ENCODE results near the gene GPRIN2. TPM values are rescaled to one million over a fixed set of nuclear protein-coding genes. Genes with fewer than 3 reads are reported as not detected.

GPRIN2 gene
- total RNA-seq, 2 experiments from 2014 or later, result not detected

GRCh38 chr10:46546591-46547540, 9.6 kb downstream of the GPRIN2 start:
- Mint-ChIP-seq H3K27ac (no peak overlapping the region), H3K27me3 (peaks cover 20% of the 10 kb centered on the region), H3K4me3 (no peak overlapping the region), H3K36me3 (no peaks in the 10 kb centered on the region), H3K4me1 (no peaks in the 10 kb centered on the region), H3K9me3 (no peaks in the 10 kb centered on the region)
- DNase-seq, result no peak

GRCh38 chr10:46545861-46546590, 10.4 kb downstream of the GPRIN2 start:
- Mint-ChIP-seq H3K4me1 (no peaks in the 10 kb centered on the region), H3K27me3 (peaks cover 21% of the 10 kb centered on the region), H3K9me3 (no peaks in the 10 kb centered on the region), H3K27ac (no peak overlapping the region), H3K36me3 (no peaks in the 10 kb centered on the region), H3K4me3 (no peak overlapping the region)
- DNase-seq, result no peak

GRCh38 chr10:46544989-46545791, 11.3 kb downstream of the GPRIN2 start:
- H3K4me1 Mint-ChIP-seq, result peaks cover 2% of the 10 kb centered on the region
- no peaks in the 10 kb centered on the region for H3K36me3 Mint-ChIP-seq
- H3K27ac Mint-ChIP-seq, result no peak overlapping the region
- H3K4me3 Mint-ChIP-seq, result no peak overlapping the region
- H3K27me3 Mint-ChIP-seq, result peaks cover 29% of the 10 kb centered on the region
- no peaks in the 10 kb centered on the region for H3K9me3 Mint-ChIP-seq
- DNase-seq, result no peak

- Mint-ChIP-seq H3K27ac (no peak overlapping the region), H3K4me3 (no peak overlapping the region), H3K9me3 (no peaks in the 10 kb centered on the region), H3K27me3 (peaks cover 40% of the 10 kb centered on the region), H3K4me1 (peaks cover 4% of the 10 kb centered on the region), H3K36me3 (no peaks in the 10 kb centered on the region)
- no peak for DNase-seq
Observed at GRCh38 chr10:46543466-46544377, 12.7 kb downstream of the GPRIN2 start.

GRCh38 chr10:46542567-46543465, 13.6 kb downstream of the GPRIN2 start:
- H3K27me3 Mint-ChIP-seq, result peaks cover 44% of the 10 kb centered on the region
- no peak overlapping the region for H3K4me3 Mint-ChIP-seq
- no peak for DNase-seq
- H3K36me3 Mint-ChIP-seq, result no peaks in the 10 kb centered on the region
- H3K9me3 Mint-ChIP-seq, result no peaks in the 10 kb centered on the region
- H3K27ac Mint-ChIP-seq, result no peak overlapping the region
- H3K4me1 Mint-ChIP-seq, result peaks cover 4% of the 10 kb centered on the region

- peaks cover 4% of the 10 kb centered on the region for H3K4me1 Mint-ChIP-seq
- H3K9me3 Mint-ChIP-seq, result no peaks in the 10 kb centered on the region
- no peak overlapping the region for H3K4me3 Mint-ChIP-seq
- DNase-seq, result no peak
- no peaks in the 10 kb centered on the region for H3K36me3 Mint-ChIP-seq
- no peak overlapping the region for H3K27ac Mint-ChIP-seq
- H3K27me3 Mint-ChIP-seq, result peaks cover 52% of the 10 kb centered on the region
Observed at GRCh38 chr10:46541735-46542566, 14.5 kb downstream of the GPRIN2 start.

- Mint-ChIP-seq H3K4me1 (peaks cover 4% of the 10 kb centered on the region), H3K36me3 (no peaks in the 10 kb centered on the region), H3K9me3 (no peaks in the 10 kb centered on the region), H3K4me3 (no peak overlapping the region), H3K27me3 (peaks cover 60% of the 10 kb centered on the region), H3K27ac (no peak overlapping the region)
- peak; percentile 22 for DNase-seq
Observed at GRCh38 chr10:46541017-46541661, 15.3 kb downstream of the GPRIN2 start.

- H3K4me3 Mint-ChIP-seq, result no peak overlapping the region
Observed at GRCh38 chr10:46540412-46541016, 15.9 kb downstream of the GPRIN2 start.

GRCh38 chr10:46539596-46540411, 16.7 kb downstream of the GPRIN2 start:
- DNase-seq, result no peak
- H3K9me3 Mint-ChIP-seq, result no peaks in the 10 kb centered on the region
- H3K36me3 Mint-ChIP-seq, result no peaks in the 10 kb centered on the region
- peaks cover 60% of the 10 kb centered on the region for H3K27me3 Mint-ChIP-seq
- peaks cover 4% of the 10 kb centered on the region for H3K4me1 Mint-ChIP-seq
- no peak overlapping the region for H3K27ac Mint-ChIP-seq
- H3K4me3 Mint-ChIP-seq, result no peak overlapping the region

More at GRCh38 chr10:46540412-46541016, 15.9 kb downstream of the GPRIN2 start:
- Mint-ChIP-seq H3K4me1 (peaks cover 4% of the 10 kb centered on the region), H3K27me3 (peaks cover 60% of the 10 kb centered on the region), H3K27ac (no peak overlapping the region), H3K36me3 (no peaks in the 10 kb centered on the region), H3K9me3 (no peaks in the 10 kb centered on the region)
- no peak for DNase-seq

GRCh38 chr10:46538717-46539426, 17.6 kb downstream of the GPRIN2 start:
- Mint-ChIP-seq H3K27ac (no peak overlapping the region), H3K27me3 (peaks cover 55% of the 10 kb centered on the region), H3K9me3 (no peaks in the 10 kb centered on the region), H3K4me3 (no peak overlapping the region), H3K4me1 (peaks cover 4% of the 10 kb centered on the region), H3K36me3 (no peaks in the 10 kb centered on the region)
- DNase-seq, result no peak

- Mint-ChIP-seq H3K4me3 (no peak overlapping the region), H3K9me3 (no peaks in the 10 kb centered on the region), H3K36me3 (no peaks in the 10 kb centered on the region), H3K27me3 (peaks cover 51% of the 10 kb centered on the region), H3K27ac (no peak overlapping the region), H3K4me1 (peaks cover 4% of the 10 kb centered on the region)
- DNase-seq, result no peak
Observed at GRCh38 chr10:46538155-46538554, 18.3 kb downstream of the GPRIN2 start.
